Thyroid gland (tissue), 4 donors: ENCODE data around the gene DCD. TPM values are rescaled to one million over a fixed set of nuclear protein-coding genes. Genes with fewer than 3 reads are reported as not detected.

Experiments used
- DNase-seq, 2 donors: peaks; one replicate each; pipeline ENCODE4 v3.0.0-alpha.2; 2019
- H3K27ac ChIP-seq, 3 donors: fragments of 200-600 bp; sonication (generic); 1 replicate in 2 of 3; 2 replicates in 1 of 3; pipeline ENCODE4 v1.5.1; 2016 to 2019; ENCODE audit warnings: mild to moderate bottlenecking in 1 of 3, moderate library complexity in 1 of 3
- H3K27me3 ChIP-seq: fragments of 200-600 bp; sonication (generic); one replicate; pipeline ENCODE4 v1.5.1; 2019
- H3K36me3 ChIP-seq, 2 donors: fragments of 200-600 bp; sonication (generic); one replicate each; pipeline ENCODE4 v1.5.1; 2016 to 2019
- H3K4me1 ChIP-seq, 2 donors: fragments of 200-600 bp; sonication (generic); one replicate each; pipeline ENCODE4 v1.5.1; 2017 to 2019
- H3K4me3 ChIP-seq, 3 donors: fragments of 200-600 bp; sonication (generic); replicated peaks in 1 of 3; 1 replicate in 2 of 3; 2 replicates in 1 of 3; pipeline ENCODE4 v1.5.1; 2016; ENCODE audit warnings: mild to moderate bottlenecking in 1 of 3
- H3K9me3 ChIP-seq: fragments of 200-600 bp; sonication (generic); one replicate; pipeline ENCODE4 v1.5.1; 2017
- CTCF ChIP-seq, 6 experiments: fragments of 200-600 bp in 3 of 6; fragments of 450-650 bp in 3 of 6; sonication (generic) in 3 of 6; IDR thresholded peaks; one replicate each; pipeline ENCODE4 v1.5.1; 2016 to 2019; ENCODE audit warnings: antibody characterized with exemption in 6 of 6, mild to moderate bottlenecking in 2 of 6, inconsistent platforms in 1 of 6, moderate library complexity in 1 of 6
- POLR2A ChIP-seq, 2 donors: fragments of 450-650 bp; IDR thresholded peaks; one replicate each; pipeline ENCODE4 v1.6.1; 2017; ENCODE audit warnings: antibody characterized with exemption in 2 of 2, mild to moderate bottlenecking in 2 of 2, moderate library complexity in 1 of 2
- WGBS, 2 donors: methylation state at CpG; one replicate each; pipeline ENCODE4 v1.1.5; 2017; 5-methylcytosine and 5-hydroxymethylcytosine counted together
- intact Hi-C: fragments of 100-400 bp; cut with DNase I; formaldehyde crosslinking; loops from one replicate; pipeline ENCODE4 v1.15.1; 2023
- total RNA-seq, 4 donors: library from RNA; depleted of rRNA; stranded (reverse); fragments of >200 nt; gene quantifications; one replicate each; pipeline ENCODE4 v1.2.3, GENCODE V29; 2016

The DCD gene
- total RNA-seq, 4 donors from 2014 or later, result not detected

- 41 to 42% methylated on average over 5 of the region's 5 CpGs for WGBS, 2 donors
- Histone ChIP-seq H3K36me3 (no peaks in the 10 kb centered on the region), H3K27ac (no peak overlapping the region), H3K9me3 (no peaks in the 10 kb centered on the region), H3K4me1 (peaks cover 5 to 15% of the 10 kb centered on the region in 2 donors), H3K27me3 (no peaks in the 10 kb centered on the region), H3K4me3 (no peak overlapping the region)
- TF ChIP-seq CTCF (IDR thresholded peaks at IDR 0.05) (no peak), POLR2A (IDR thresholded peaks at IDR 0.05) (no peak)
- DNase-seq, result peak in 1 of 2 donors; percentile 36
- intact Hi-C loops, result no loop called here
Measured at GRCh38 chr12:54598970-54599369, 49.2 kb downstream of the DCD start.

- no peak overlapping the region for H3K4me3 ChIP-seq
- no peaks in the 10 kb centered on the region for H3K9me3 ChIP-seq
- H3K36me3 ChIP-seq, result no peaks in the 10 kb centered on the region
- peak; percentile 71 to 76 for DNase-seq
- intact Hi-C loops, result no loop called here
- no peak overlapping the region for H3K27ac ChIP-seq
- no peaks in the 10 kb centered on the region for H3K27me3 ChIP-seq
- TF ChIP-seq CTCF (IDR thresholded peaks at IDR 0.05) (peak; percentile 48 to 84 (median 54)), POLR2A (IDR thresholded peaks at IDR 0.05) (no peak)
- H3K4me1 ChIP-seq, result peaks cover 5 to 10% of the 10 kb centered on the region in 2 donors
- 15 to 23% methylated on average over 3 of the region's 3 CpGs for WGBS, 2 donors
Measured at GRCh38 chr12:54596526-54596946, 51.6 kb downstream of the DCD start.

- Histone ChIP-seq H3K27ac (no peak overlapping the region), H3K36me3 (no peaks in the 10 kb centered on the region), H3K27me3 (no peaks in the 10 kb centered on the region), H3K4me3 (no peak overlapping the region), H3K9me3 (no peaks in the 10 kb centered on the region), H3K4me1 (peaks cover 5 to 10% of the 10 kb centered on the region in 2 donors)
- no peak for DNase-seq
- intact Hi-C loops, result no loop called here
- 76 to 88% methylated on average over 3 of the region's 3 CpGs for WGBS, 2 donors
- TF ChIP-seq POLR2A (IDR thresholded peaks at IDR 0.05), result no peak
- TF ChIP-seq CTCF (IDR thresholded peaks at IDR 0.05), result no peak
Measured at GRCh38 chr12:54595471-54595870, 52.7 kb downstream of the DCD start.

Other genes starting within 250 kb of the DCD start
- 10 to 100 TPM; 40.3 to 64.5 (median 51.6) TPM for gene ITGA5, start 229.1 kb downstream of the DCD start, total RNA-seq
- 1 to 10 TPM in 1 of 4 donors, not detected in 3; 1.3 TPM for gene GTSF1, start 174.8 kb downstream of the DCD start, total RNA-seq
- gene NCKAP1L, start 150.6 kb downstream of the DCD start, total RNA-seq, result 10 to 100 TPM in 1 of 4 donors, 1 to 10 TPM in 3; 2.1 to 14.6 (median 7.9) TPM
- 1 to 10 TPM; 4.1 to 7.5 (median 5.0) TPM for gene PDE1B, start 98.8 kb downstream of the DCD start, total RNA-seq
- gene PPP1R1A, start 59.7 kb downstream of the DCD start, total RNA-seq, result 1 to 10 TPM; 1.2 to 4.6 (median 2.0) TPM
- not detected for gene LACRT, start 13.5 kb downstream of the DCD start, total RNA-seq
- not detected for gene MUCL1, start 206.2 kb upstream of the DCD start, total RNA-seq